K562 (cell line): Measurements from ENCODE around the gene SLC13A3. TPM values are rescaled to one million over a fixed set of nuclear protein-coding genes. Genes with fewer than 3 reads are reported as not detected.

Experiments used
- FOXK2 ChIP-seq, 2 experiments: fragments of 450-650 bp; IDR thresholded peaks in 1 of 2; conservative IDR thresholded peaks in 1 of 2; 2 replicates each; pipeline ENCODE4 v1.6.1; 2016; ENCODE audit warnings: low read depth in 2 of 2, mild to moderate bottlenecking in 1 of 2
- HCFC1 ChIP-seq: IDR thresholded peaks from 2 replicates; pipeline ENCODE4 v1.6.1; 2012; ENCODE audit warnings: low read depth, low read length, improper control_type of control experiment
- RBBP5 ChIP-seq: fragments of 200-600 bp; sonication (generic); IDR thresholded peaks from 2 replicates; pipeline ENCODE4 v1.6.1; 2012; ENCODE audit warnings: borderline replicate concordance, mild to moderate bottlenecking, low read length, control low read depth, inconsistent platforms; ENCODE audit not compliant: insufficient read depth, poor library complexity, severe bottlenecking
- SMARCB1 ChIP-seq: IDR thresholded peaks from 2 replicates; pipeline ENCODE4 v1.6.1; 2011; ENCODE audit warnings: improper control_type of control experiment, low read depth; ENCODE audit not compliant: insufficient read length
- TEAD1 ChIP-seq, 2 experiments: fragments of 450-650 bp in 1 of 2; sonication (generic) in 1 of 2; formaldehyde crosslinking; IDR thresholded peaks; 2 replicates each; pipeline versions ENCODE4 v1.4.0 to v1.8.0; 2020 to 2022; ENCODE audit warnings: mild to moderate bottlenecking in 2 of 2, missing genetic modification reagents in 1 of 2
- UBTF ChIP-seq, 2 experiments: IDR thresholded peaks; 2 replicates each; pipeline ENCODE4 v1.6.1; 2012; ENCODE audit warnings: improper control_type of control experiment in 2 of 2, low read depth in 2 of 2, low read length in 2 of 2, borderline replicate concordance in 1 of 2
- ZNF134 ChIP-seq: fragments of 250-450 bp; sonication (Bioruptor Pico); conservative IDR thresholded peaks from 2 replicates; pipeline ENCODE4 v1.4.0; 2020
- ZNF280A ChIP-seq: fragments of 450-650 bp; IDR thresholded peaks from 2 replicates; pipeline ENCODE4 v1.6.1; 2018; ENCODE audit warnings: mild to moderate bottlenecking, low read depth; ENCODE audit not compliant: partially characterized antibody
- polyA plus RNA-seq, 8 experiments: library from polyadenylated mRNA; depleted of rRNA in 4 of 8; stranded (reverse) in 5 of 8; unstranded in 3 of 8; fragments of >200 nt; fragmentation: Nextera tagmentation in 2 of 8; fragmentation: Illumina TruSeq in 1 of 8; extraction: Ambion mirVana in 2 of 8; extraction: Trizol in 1 of 8; gene quantifications; 2 replicates each; pipeline versions ENCODE4 v1.2.1 to v1.2.3, GENCODE V29; 2011 to 2014; ENCODE audit warnings: inconsistent platforms in 1 of 8, missing spikeins in 1 of 8
- total RNA-seq, 7 experiments: library from RNA; depleted of rRNA in 6 of 7; stranded (reverse); fragments of >200 nt in 6 of 7; fragmentation: Illumina TruSeq in 2 of 7; extraction: Trizol in 2 of 7; gene quantifications; 2 replicates each; pipeline versions ENCODE4 v1.2.1 to v1.2.3, GENCODE V29; 2011 to 2021; ENCODE audit warnings: low replicate concordance in 1 of 7

The SLC13A3 gene
- total and polyA plus RNA-seq, 9 of the 15 experiments (the other 6 are each of a cell fraction or from before 2014, with no cell fraction given) = 5.5 to 16.4 (median 8.5) TPM

GRCh38 chr20:46694484-46694883 is 43.2 kb upstream of the SLC13A3 start (continued):
- TF ChIP-seq FOXK2 (conservative IDR thresholded peaks at IDR 0.05 in 1 of 2, IDR thresholded peaks at IDR 0.05 in 1 of 2; ENCODE audit: low read depth in 2 of 2) (0 out of 4 replicates have a peak, but pooled peaks of 1 of the 2 experiments have one; percentile 18), SMARCB1 (no peak), HCFC1 (peak; percentile 80), ZNF280A (no peak), ZNF134 (CRISPR knock-in tag) (no peak), TEAD1 (CRISPR knock-in tag; IDR thresholded peaks at IDR 0.05) (no peak), UBTF (IDR thresholded peaks at IDR 0.05; ENCODE audit: borderline replicate concordance in 1 of 2, low read depth in 2 of 2, low read length in 2 of 2) (no peak), RBBP5 (no peak)
